VCaP (cell line): ENCODE data around the gene NTN1.

Source experiments
- H3K27ac ChIP-seq: fragments of 450-650 bp; 2 replicates; pipeline ENCODE4 v1.5.1; 2017
- CTCF ChIP-seq: fragments of 450-650 bp; conservative IDR thresholded peaks from 2 replicates; pipeline ENCODE4 v1.5.1; 2017; ENCODE audit warnings: mild to moderate bottlenecking, moderate library complexity

NTN1 gene

GRCh38 chr17:9020824-9021157 lies 519 bp upstream of the NTN1 start:
- H3K27ac ChIP-seq = no peak overlapping the region
- no peak for TF ChIP-seq CTCF

- TF ChIP-seq CTCF = no peak
- no peak overlapping the region for H3K27ac ChIP-seq
These were observed 772 bp downstream of the NTN1 start for GRCh38 chr17:9021992-9022572.

- no peak for TF ChIP-seq CTCF
- H3K27ac ChIP-seq = no peak overlapping the region
These were observed 1.5 kb downstream of the NTN1 start for GRCh38 chr17:9022573-9023391.

GRCh38 chr17:9023392-9024218 lies 2.3 kb downstream of the NTN1 start:
- no peak for TF ChIP-seq CTCF
- H3K27ac ChIP-seq = no peak overlapping the region

- no peak overlapping the region for H3K27ac ChIP-seq
- TF ChIP-seq CTCF = no peak
These were observed 3.2 kb downstream of the NTN1 start for GRCh38 chr17:9024497-9024896.

GRCh38 chr17:9026741-9027140 lies 5.4 kb downstream of the NTN1 start:
- TF ChIP-seq CTCF = no peak

More at GRCh38 chr17:9026741-9027140, 5.4 kb downstream of the NTN1 start:
- H3K27ac ChIP-seq = no peak overlapping the region
